HEK293 (cell line): ENCODE results near the gene PIGS.
"Not testable (repeated sequence)": the region's sequence is repeated elsewhere in the genome, so short reads cannot be mapped to it uniquely, and the experiment has no call there.

ENCODE experiments used
- CTCF ChIA-PET: fragments of 350-600 bp; formaldehyde crosslinking; extraction: SDS; loops from one replicate; lab custom pipeline; 2021; ENCODE audit warnings: antibody characterized with exemption; lab: Yijun Ruan, JAX
- POLR2A ChIA-PET: fragments of 300-600 bp; formaldehyde crosslinking; extraction: SDS; loops from one replicate; lab custom pipeline; 2020; ENCODE audit warnings: antibody characterized with exemption, inconsistent platforms; lab: Yijun Ruan, JAX
- H3K27ac ChIP-seq: fragments of 200-500 bp; sonication (Bioruptor generic); 2 replicates; pipeline ENCODE4 v1.5.1; 2014; ENCODE audit warnings: low read depth, low read length, control low read depth, inconsistent platforms; ENCODE audit errors: extremely low read depth
- H3K36me3 ChIP-seq, 2 experiments: fragments of 200-500 bp in 1 of 2; sonication (Bioruptor generic) in 1 of 2; 1 replicate in 1 of 2; 2 replicates in 1 of 2; pipeline ENCODE4 v1.5.1; 2014 to 2017; ENCODE audit warnings: inconsistent platforms in 2 of 2, low read length in 2 of 2; ENCODE audit not compliant: control insufficient read depth in 2 of 2, insufficient read depth in 1 of 2
- H3K4me1 ChIP-seq: fragments of 200-500 bp; sonication (Bioruptor generic); 2 replicates; pipeline ENCODE4 v1.5.1; 2014; ENCODE audit warnings: mild to moderate bottlenecking, low read length, inconsistent platforms; ENCODE audit not compliant: control insufficient read depth, insufficient read depth
- H3K4me3 ChIP-seq: 2 replicates; pipeline ENCODE4 v1.5.1; 2011; ENCODE audit warnings: low read depth, mild to moderate bottlenecking, control low read depth, low read length, moderate library complexity
- H3K9me3 ChIP-seq: fragments of 200-500 bp; sonication (Bioruptor generic); 2 replicates; pipeline ENCODE4 v1.5.1; 2014; ENCODE audit warnings: low read depth, low read length, inconsistent platforms; ENCODE audit not compliant: control insufficient read depth, insufficient read depth
- EGR2 ChIP-seq: fragments of 450-650 bp; formaldehyde crosslinking; IDR thresholded peaks from 2 replicates; pipeline ENCODE4 v1.5.1; 2016; ENCODE audit warnings: low read depth, missing biosample characterization, missing genetic modification characterization
- GLI4 ChIP-seq: fragments of 450-650 bp; formaldehyde crosslinking; IDR thresholded peaks from 2 replicates; pipeline ENCODE4 v1.5.1; 2016; ENCODE audit warnings: missing biosample characterization, missing genetic modification characterization
- GLIS2 ChIP-seq: fragments of 450-650 bp; formaldehyde crosslinking; IDR thresholded peaks from 2 replicates; pipeline ENCODE4 v1.5.1; 2016; ENCODE audit warnings: missing biosample characterization, missing genetic modification characterization
- MZF1 ChIP-seq: fragments of 450-650 bp; formaldehyde crosslinking; IDR thresholded peaks from 2 replicates; pipeline ENCODE4 v1.5.1; 2017; ENCODE audit warnings: missing biosample characterization, missing genetic modification characterization, borderline replicate concordance
- OVOL3 ChIP-seq: fragments of 450-650 bp; formaldehyde crosslinking; IDR thresholded peaks from 2 replicates; pipeline ENCODE4 v1.5.1; 2016; ENCODE audit warnings: missing biosample characterization, missing genetic modification characterization
- PBX3 ChIP-seq: sonication (generic); formaldehyde crosslinking; IDR thresholded peaks from 2 replicates; pipeline ENCODE4 v1.8.1; 2022; ENCODE audit warnings: mild to moderate bottlenecking, moderate library complexity, missing genetic modification reagents
- SCRT1 ChIP-seq: fragments of 450-650 bp; formaldehyde crosslinking; IDR thresholded peaks from 2 replicates; pipeline ENCODE4 v1.5.1; 2016; ENCODE audit warnings: missing biosample characterization, missing genetic modification characterization, borderline replicate concordance
- ZBTB11 ChIP-seq: fragments of 450-650 bp; formaldehyde crosslinking; conservative IDR thresholded peaks from 2 replicates; pipeline ENCODE4 v1.5.1; 2016; ENCODE audit warnings: low read depth, missing biosample characterization, missing genetic modification characterization
- ZBTB21 ChIP-seq: fragments of 450-650 bp; formaldehyde crosslinking; IDR thresholded peaks from 2 replicates; pipeline ENCODE4 v1.5.1; 2017; ENCODE audit warnings: missing biosample characterization, missing genetic modification characterization
- ZNF112 ChIP-seq: fragments of 450-650 bp; formaldehyde crosslinking; IDR thresholded peaks from 2 replicates; pipeline ENCODE4 v1.5.0; 2017; ENCODE audit warnings: missing biosample characterization, missing genetic modification characterization
- ZNF335 ChIP-seq: fragments of 450-650 bp; formaldehyde crosslinking; conservative IDR thresholded peaks from 2 replicates; pipeline ENCODE4 v1.5.1; 2016; ENCODE audit warnings: missing biosample characterization, missing genetic modification characterization
- ZNF398 ChIP-seq: fragments of 450-650 bp; formaldehyde crosslinking; IDR thresholded peaks from 2 replicates; pipeline ENCODE4 v1.5.1; 2017; ENCODE audit warnings: missing biosample characterization, missing genetic modification characterization
- ZNF473 ChIP-seq: fragments of 450-650 bp; formaldehyde crosslinking; IDR thresholded peaks from 2 replicates; pipeline ENCODE4 v1.5.1; 2017; ENCODE audit warnings: missing biosample characterization, missing genetic modification characterization
- ZNF561 ChIP-seq: fragments of 450-650 bp; IDR thresholded peaks from 2 replicates; pipeline ENCODE4 v1.5.1; 2018; ENCODE audit warnings: missing biosample characterization, missing genetic modification characterization, borderline replicate concordance
- ZNF571 ChIP-seq: fragments of 450-650 bp; formaldehyde crosslinking; IDR thresholded peaks from 2 replicates; pipeline ENCODE4 v1.5.0; 2017; ENCODE audit warnings: missing biosample characterization, missing genetic modification characterization
- ZSCAN30 ChIP-seq: fragments of 450-650 bp; IDR thresholded peaks from 2 replicates; pipeline ENCODE4 v1.5.1; 2018; ENCODE audit warnings: missing biosample characterization, mild to moderate bottlenecking, missing genetic modification characterization, moderate library complexity
- TF ChIP-seq, protein P1 (sequence below): fragments of 450-650 bp; formaldehyde crosslinking; IDR thresholded peaks from 2 replicates; pipeline ENCODE4 v1.5.1; 2016; ENCODE audit warnings: missing biosample characterization, missing genetic modification characterization
- TF ChIP-seq, protein P2 (sequence below): fragments of 450-650 bp; formaldehyde crosslinking; IDR thresholded peaks from 2 replicates; pipeline ENCODE4 v1.5.1; 2016; ENCODE audit warnings: missing biosample characterization, missing genetic modification characterization, low read depth
- TF ChIP-seq, protein P3 (sequence below): fragments of 450-650 bp; formaldehyde crosslinking; IDR thresholded peaks from 2 replicates; pipeline ENCODE4 v1.5.1; 2017; ENCODE audit warnings: missing biosample characterization, mild to moderate bottlenecking, missing genetic modification characterization, moderate library complexity

The PIGS gene

GRCh38 chr17:28610376-28610775 is 39.1 kb upstream of the PIGS start (continued):
- TF ChIP-seq, protein P1, sequence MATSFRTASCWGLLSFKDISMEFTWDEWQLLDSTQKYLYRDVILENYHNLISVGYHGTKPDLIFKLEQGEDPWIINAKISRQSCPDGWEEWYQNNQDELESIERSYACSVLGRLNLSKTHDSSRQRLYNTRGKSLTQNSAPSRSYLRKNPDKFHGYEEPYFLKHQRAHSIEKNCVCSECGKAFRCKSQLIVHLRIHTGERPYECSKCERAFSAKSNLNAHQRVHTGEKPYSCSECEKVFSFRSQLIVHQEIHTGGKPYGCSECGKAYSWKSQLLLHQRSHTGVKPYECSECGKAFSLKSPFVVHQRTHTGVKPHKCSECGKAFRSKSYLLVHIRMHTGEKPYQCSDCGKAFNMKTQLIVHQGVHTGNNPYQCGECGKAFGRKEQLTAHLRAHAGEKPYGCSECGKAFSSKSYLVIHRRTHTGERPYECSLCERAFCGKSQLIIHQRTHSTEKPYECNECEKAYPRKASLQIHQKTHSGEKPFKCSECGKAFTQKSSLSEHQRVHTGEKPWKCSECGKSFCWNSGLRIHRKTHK (tag by site-specific recombination), result no peak
- TF ChIP-seq, protein P2, sequence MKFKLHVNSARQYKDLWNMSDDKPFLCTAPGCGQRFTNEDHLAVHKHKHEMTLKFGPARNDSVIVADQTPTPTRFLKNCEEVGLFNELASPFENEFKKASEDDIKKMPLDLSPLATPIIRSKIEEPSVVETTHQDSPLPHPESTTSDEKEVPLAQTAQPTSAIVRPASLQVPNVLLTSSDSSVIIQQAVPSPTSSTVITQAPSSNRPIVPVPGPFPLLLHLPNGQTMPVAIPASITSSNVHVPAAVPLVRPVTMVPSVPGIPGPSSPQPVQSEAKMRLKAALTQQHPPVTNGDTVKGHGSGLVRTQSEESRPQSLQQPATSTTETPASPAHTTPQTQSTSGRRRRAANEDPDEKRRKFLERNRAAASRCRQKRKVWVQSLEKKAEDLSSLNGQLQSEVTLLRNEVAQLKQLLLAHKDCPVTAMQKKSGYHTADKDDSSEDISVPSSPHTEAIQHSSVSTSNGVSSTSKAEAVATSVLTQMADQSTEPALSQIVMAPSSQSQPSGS (tag by site-specific recombination), result no peak
- TF ChIP-seq ZNF398 (tag by site-specific recombination) (no peak), PBX3 (CRISPR knock-in tag) (no peak), ZNF112 (tag by site-specific recombination) (no peak), ZNF571 (tag by site-specific recombination) (no peak), GLI4 (tag by site-specific recombination) (no peak), ZSCAN30 (no peak)
- TF ChIP-seq, all 188 proteins: peak for 0

DNA sequence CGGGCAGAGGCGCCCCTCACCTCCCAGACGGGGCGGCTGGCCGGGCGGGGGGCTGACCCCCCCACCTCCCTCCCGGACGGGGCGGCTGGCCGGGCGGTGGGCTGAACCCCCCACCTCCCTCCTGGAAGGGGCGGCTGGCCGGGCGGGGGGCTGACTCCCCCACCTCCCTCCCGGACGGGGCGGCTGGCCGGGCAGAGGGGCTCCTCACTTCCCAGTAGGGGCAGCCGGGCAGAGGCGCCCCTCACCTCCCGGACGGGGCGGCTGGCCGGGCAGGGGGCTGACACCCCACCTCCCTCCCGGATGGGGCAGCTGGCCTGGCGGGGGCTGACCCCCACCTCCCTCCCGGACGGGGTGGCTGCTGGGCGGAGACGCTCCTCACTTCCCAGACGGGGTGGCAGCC is 32.7 kb upstream of the PIGS start:
- H3K4me3 ChIP-seq, POLR2A ChIA-PET, H3K4me1 ChIP-seq, H3K9me3 ChIP-seq, H3K27ac ChIP-seq, CTCF ChIA-PET: not testable (repeated sequence)
- H3K36me3 ChIP-seq, result peaks cover 22 to 28% of the 10 kb centered on the region in 2 experiments; a peak in 2 of 3 replicates

DNA sequence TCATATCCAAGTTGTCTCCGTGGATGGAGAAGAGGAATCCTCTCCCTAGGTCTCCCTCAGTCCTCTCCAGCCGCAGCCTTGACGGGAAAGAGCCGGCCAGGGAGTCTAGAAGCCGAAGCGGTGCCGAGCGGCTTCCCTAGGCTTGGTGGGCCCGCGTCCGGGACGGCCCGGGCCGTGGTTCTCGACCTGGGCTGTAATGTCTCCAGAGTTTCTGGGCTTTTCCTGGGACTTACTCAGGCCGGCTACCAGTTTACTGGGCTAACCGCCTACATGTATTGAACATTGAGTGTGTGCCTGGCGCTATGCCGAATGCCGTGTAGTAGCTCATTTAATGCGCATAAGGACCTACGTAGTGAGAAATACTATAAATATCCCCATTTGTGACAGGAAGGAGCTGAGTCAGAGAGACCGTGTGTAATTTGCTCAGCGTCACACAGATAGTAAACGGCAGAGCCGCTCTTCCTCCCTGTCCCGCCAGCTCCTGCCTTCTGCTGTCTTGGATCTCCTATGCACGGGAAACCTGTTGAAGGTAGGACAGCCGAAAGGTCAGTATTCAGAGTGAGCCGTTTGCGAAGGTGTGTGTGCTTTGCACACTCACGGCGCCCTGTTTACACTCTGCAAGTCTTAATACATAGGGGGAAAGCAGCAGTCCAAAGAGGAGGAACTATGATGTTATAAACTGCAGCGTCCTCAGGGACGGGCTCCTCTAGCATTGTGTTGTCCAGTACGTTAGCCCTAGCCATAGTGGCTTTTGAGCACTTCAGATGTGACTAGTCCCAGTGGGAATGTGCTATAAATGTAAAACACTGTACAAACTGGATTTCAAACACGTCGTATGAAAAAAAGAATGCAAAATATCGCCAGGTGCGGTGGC is 28.2 kb upstream of the PIGS start:
- CTCF ChIA-PET, result interaction anchor here (0.6 to 1.0 kb wide), 3 partner anchors 10 to 43 kb away, joined by 3 to 6 read pairs (median 3); no protein-coding TSS in a partner anchor
- Histone ChIP-seq H3K9me3 (no peaks in the 10 kb centered on the region), H3K27ac (peak overlapping the region; percentile 90), H3K4me3 (peak overlapping the region; percentile 87), H3K4me1 (no peaks in the 10 kb centered on the region), H3K36me3 (peaks cover 24 to 34% of the 10 kb centered on the region in 2 experiments)
- POLR2A ChIA-PET, result interaction anchor here (0.6 to 3.0 kb wide), 18 partner anchors 9 to 126 kb away, joined by 3 to 30 read pairs (median 4); partner anchors contain the start of genes ALDOC, BLTP2, PIGS and RPL23A
- TF ChIP-seq GLIS2 (tag by site-specific recombination) (0 out of 2 replicates have a peak, but pooled peaks have one; percentile 28), ZNF473 (no peak), SCRT1 (tag by site-specific recombination) (peak; percentile 94), ZBTB21 (tag by site-specific recombination) (peak; percentile 63; the same call in 1 of the 2 replicates), ZNF561 (tag by site-specific recombination) (peak; percentile 68; the same call in 1 of the 2 replicates), ZBTB11 (tag by site-specific recombination) (peak; percentile 7; the same call in 1 of the 2 replicates), MZF1 (tag by site-specific recombination) (0 out of 2 replicates have a peak, but pooled peaks have one; percentile 63), EGR2 (tag by site-specific recombination) (no peak), ZNF335 (tag by site-specific recombination) (peak; percentile 76), OVOL3 (tag by site-specific recombination) (no peak)
- TF ChIP-seq, protein P3, sequence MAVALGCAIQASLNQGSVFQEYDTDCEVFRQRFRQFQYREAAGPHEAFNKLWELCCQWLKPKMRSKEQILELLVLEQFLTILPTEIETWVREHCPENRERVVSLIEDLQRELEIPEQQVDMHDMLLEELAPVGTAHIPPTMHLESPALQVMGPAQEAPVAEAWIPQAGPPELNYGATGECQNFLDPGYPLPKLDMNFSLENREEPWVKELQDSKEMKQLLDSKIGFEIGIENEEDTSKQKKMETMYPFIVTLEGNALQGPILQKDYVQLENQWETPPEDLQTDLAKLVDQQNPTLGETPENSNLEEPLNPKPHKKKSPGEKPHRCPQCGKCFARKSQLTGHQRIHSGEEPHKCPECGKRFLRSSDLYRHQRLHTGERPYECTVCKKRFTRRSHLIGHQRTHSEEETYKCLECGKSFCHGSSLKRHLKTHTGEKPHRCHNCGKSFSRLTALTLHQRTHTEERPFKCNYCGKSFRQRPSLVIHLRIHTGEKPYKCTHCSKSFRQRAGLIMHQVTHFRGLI (tag by site-specific recombination), result 0 out of 2 replicates have a peak, but pooled peaks have one; percentile 45
